Astrocyte (in vitro differentiated cells and primary cell): Measurements from ENCODE around the gene OTOGL. TPM values are rescaled to one million over a fixed set of nuclear protein-coding genes. Genes with fewer than 3 reads are reported as not detected.

Source experiments
- DNase-seq: peaks from one replicate; pipeline ENCODE4 v3.0.0-alpha.2; 2010; ENCODE audit warnings: low read depth
- FAIRE-seq: peaks from 2 replicates; lab custom pipeline; 2011; peaks lifted over from hg19 to GRCh38; lab: Jason Lieb, UNC
- H2AFZ ChIP-seq: 2 replicates; pipeline ENCODE4 v1.6.0; 2012; ENCODE audit warnings: low read depth, low read length, inconsistent platforms
- H3K27ac ChIP-seq: 2 replicates; pipeline ENCODE4 v1.5.1; 2011; ENCODE audit warnings: low read depth, low read length, inconsistent platforms
- H3K27me3 ChIP-seq: 2 replicates; pipeline ENCODE4 v1.6.0; 2011; ENCODE audit warnings: low read length, inconsistent platforms; ENCODE audit not compliant: insufficient read depth
- H3K36me3 ChIP-seq: 2 replicates; pipeline ENCODE4 v1.5.1; 2011; ENCODE audit warnings: low read length, inconsistent platforms; ENCODE audit not compliant: insufficient read depth
- H3K4me1 ChIP-seq: 2 replicates; pipeline ENCODE4 v1.5.1; 2011; ENCODE audit warnings: low read length, inconsistent platforms; ENCODE audit not compliant: insufficient read depth
- H3K4me2 ChIP-seq: 2 replicates; pipeline ENCODE4 v1.6.0; 2012; ENCODE audit warnings: low read length, inconsistent platforms
- H3K4me3 ChIP-seq: 2 replicates; pipeline ENCODE4 v1.5.1; 2011; ENCODE audit warnings: low read depth, mild to moderate bottlenecking, low read length, inconsistent platforms; ENCODE audit not compliant: insufficient read depth
- H3K79me2 ChIP-seq: 2 replicates; pipeline ENCODE4 v1.6.0; 2012; ENCODE audit warnings: mild to moderate bottlenecking, low read length, inconsistent platforms; ENCODE audit not compliant: insufficient read depth
- H3K9ac ChIP-seq: 2 replicates; pipeline ENCODE4 v1.6.0; 2012; ENCODE audit warnings: mild to moderate bottlenecking, low read length, inconsistent platforms
- H3K9me3 ChIP-seq: 2 replicates; pipeline ENCODE4 v1.5.1; 2012; ENCODE audit warnings: low read depth, mild to moderate bottlenecking, low read length, inconsistent platforms; ENCODE audit not compliant: insufficient read depth
- H4K20me1 ChIP-seq: 2 replicates; pipeline ENCODE4 v1.6.0; 2012; ENCODE audit warnings: low read length, inconsistent platforms; ENCODE audit not compliant: insufficient read depth
- H3K27ac Mint-ChIP-seq: one replicate; pipeline ENCODE4 v1.8.0; 2021; ENCODE audit warnings: mild to moderate bottlenecking, mixed read lengths; ENCODE audit not compliant: unreplicated experiment
- H3K27me3 Mint-ChIP-seq: one replicate; pipeline ENCODE4 v1.8.0; 2021; ENCODE audit warnings: low read depth, mixed read lengths; ENCODE audit not compliant: unreplicated experiment
- H3K36me3 Mint-ChIP-seq: one replicate; pipeline ENCODE4 v1.8.0; 2021; ENCODE audit warnings: low read depth, mixed read lengths; ENCODE audit not compliant: unreplicated experiment
- H3K4me1 Mint-ChIP-seq: one replicate; pipeline ENCODE4 v1.8.0; 2021; ENCODE audit warnings: low read depth, mixed read lengths; ENCODE audit not compliant: unreplicated experiment
- H3K4me3 Mint-ChIP-seq: one replicate; pipeline ENCODE4 v1.8.0; 2021; ENCODE audit warnings: mild to moderate bottlenecking, moderate library complexity, mixed read lengths; ENCODE audit not compliant: unreplicated experiment
- H3K9me3 Mint-ChIP-seq: one replicate; pipeline ENCODE4 v1.8.0; 2021; ENCODE audit warnings: mild to moderate bottlenecking, mixed read lengths; ENCODE audit not compliant: unreplicated experiment
- CTCF ChIP-seq: IDR thresholded peaks from 2 replicates; pipeline ENCODE4 v1.5.1; 2011; ENCODE audit warnings: low read depth, mild to moderate bottlenecking, inconsistent platforms, low read length, moderate library complexity; ENCODE audit not compliant: insufficient read depth
- EZH2 ChIP-seq: IDR thresholded peaks from 2 replicates; pipeline ENCODE4 v1.6.1; 2012; ENCODE audit warnings: mild to moderate bottlenecking, low read length, inconsistent platforms; ENCODE audit not compliant: insufficient read depth
- total RNA-seq: library from RNA; stranded (reverse); gene quantifications from 2 replicates; pipeline ENCODE4 v1.2.1, GENCODE V29; 2021

Gene OTOGL
- total RNA-seq, 1 donor from 2014 or later, result 0.16 TPM

- FAIRE-seq, result no peak
- Histone ChIP-seq H3K27me3 (no peaks in the 10 kb centered on the region), H3K27ac (no peak overlapping the region), H3K9ac (no peak overlapping the region), H3K4me2 (no peak overlapping the region), H3K4me1 (peaks cover 16% of the 10 kb centered on the region), H3K79me2 (no peaks in the 10 kb centered on the region), H3K36me3 (no peaks in the 10 kb centered on the region), H3K4me3 (no peak overlapping the region), H3K9me3 (no peaks in the 10 kb centered on the region), H4K20me1 (no peaks in the 10 kb centered on the region), H2AFZ (no peak overlapping the region)
- no peak overlapping the region for H3K4me3 Mint-ChIP-seq
- no peak overlapping the region for H3K27ac Mint-ChIP-seq
- no peaks in the 10 kb centered on the region for H3K9me3 Mint-ChIP-seq
- H3K27me3 Mint-ChIP-seq, result no peaks in the 10 kb centered on the region
- peaks cover 17% of the 10 kb centered on the region for H3K4me1 Mint-ChIP-seq
- no peaks in the 10 kb centered on the region for H3K36me3 Mint-ChIP-seq
- TF ChIP-seq EZH2, result no peak
- TF ChIP-seq CTCF, result no peak
- DNase-seq, result no peak
Observed at GRCh38 chr12:80264891-80265290, 165.6 kb downstream of the OTOGL start.

GRCh38 chr12:80268924-80269749 is 169.8 kb downstream of the OTOGL start:
- H3K27ac Mint-ChIP-seq, result peak overlapping the region; percentile 84
- H3K9ac ChIP-seq, result peak overlapping the region; percentile 61
- H3K27me3 Mint-ChIP-seq, result no peaks in the 10 kb centered on the region
- H3K27me3 ChIP-seq, result no peaks in the 10 kb centered on the region
- no peaks in the 10 kb centered on the region for H3K9me3 ChIP-seq
- TF ChIP-seq CTCF (no peak), EZH2 (no peak)
- H3K4me2 ChIP-seq, result peak overlapping the region; percentile 79
- peak overlapping the region; percentile 21 for H2AFZ ChIP-seq
- H3K36me3 ChIP-seq, result no peaks in the 10 kb centered on the region
- no peaks in the 10 kb centered on the region for H3K79me2 ChIP-seq
- H3K27ac ChIP-seq, result peak overlapping the region; percentile 83
- peaks cover 17% of the 10 kb centered on the region for H3K4me1 Mint-ChIP-seq
- H4K20me1 ChIP-seq, result no peaks in the 10 kb centered on the region
- peaks cover 16% of the 10 kb centered on the region for H3K4me1 ChIP-seq
- no peaks in the 10 kb centered on the region for H3K9me3 Mint-ChIP-seq
- no peaks in the 10 kb centered on the region for H3K36me3 Mint-ChIP-seq
- peak overlapping the region; percentile 6 for H3K4me3 ChIP-seq
- DNase-seq (peak; percentile 88), FAIRE-seq (peak; percentile 94)
- no peak overlapping the region for H3K4me3 Mint-ChIP-seq
